ENCODE measurements around the gene SLITRK2. TPM values are rescaled to one million over a fixed set of nuclear protein-coding genes. Genes with fewer than 3 reads are reported as not detected.

SLITRK2 gene
- not detected in 2 replicates for total RNA-seq

DNA sequence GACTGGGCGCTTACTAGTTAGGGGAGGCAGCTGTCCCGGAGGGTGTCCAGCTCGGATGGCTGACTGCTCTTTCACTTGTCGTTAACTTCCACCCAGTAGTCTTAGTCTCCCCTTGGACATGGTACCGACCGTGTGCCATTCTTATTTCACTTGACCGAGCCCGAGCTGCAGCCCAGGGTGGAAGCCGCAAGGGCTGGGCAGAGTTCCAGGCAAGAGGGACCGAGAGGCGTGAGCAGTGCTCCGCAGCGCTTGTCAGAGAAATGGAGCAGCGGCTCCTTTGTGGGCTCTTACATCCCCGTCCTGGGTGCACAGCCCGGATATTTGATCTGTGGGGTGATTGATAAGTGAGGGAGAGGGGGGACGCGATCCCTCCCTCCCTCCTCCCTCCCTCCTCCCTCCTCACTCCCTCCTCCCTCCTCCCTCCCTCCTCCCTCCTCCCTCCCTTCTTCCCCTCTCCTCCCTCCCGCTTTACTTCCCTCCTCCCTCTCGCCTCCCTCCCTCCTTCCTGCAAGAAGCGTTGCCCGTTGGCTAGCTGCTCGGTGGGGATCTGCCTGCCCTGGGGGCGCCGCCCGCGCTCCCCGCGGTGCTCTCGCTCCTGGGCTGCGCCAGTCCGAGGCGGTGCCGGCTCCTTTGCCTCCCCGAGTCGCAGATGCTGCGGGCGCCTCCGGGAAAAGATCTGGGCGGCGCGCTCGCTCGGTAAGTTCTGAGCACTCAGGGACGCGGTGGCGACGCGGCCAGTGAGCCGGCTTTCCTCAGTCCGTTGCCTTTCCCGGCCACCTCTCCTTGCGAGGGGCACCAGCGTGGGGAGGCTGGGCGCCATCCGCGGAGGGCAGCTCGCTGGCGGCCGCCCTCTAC lies at the start of gene SLITRK2:
SLITRK2 (plus strand) TSS at position 499 of the 855 bp plus-strand sequence. CDS start 4,597 bp downstream, outside the sequence.

All from smooth muscle cell of trachea (primary cell).